Effector memory CD4-positive, alpha-beta T cell (primary cell): ENCODE results near the gene PPM1N.

ENCODE experiments used
- DNase-seq, 3 donors: peaks; one replicate each; pipeline ENCODE4 v3.0.0-alpha.2; 2020
- H3K27ac ChIP-seq: 2 replicates; pipeline ENCODE4 v1.7.0; 2013; ENCODE audit warnings: mild to moderate bottlenecking, low read length, moderate library complexity; ENCODE audit not compliant: insufficient read depth, poor library complexity, severe bottlenecking
- H3K27me3 ChIP-seq: replicated peaks from 2 replicates; pipeline ENCODE4 v1.7.0; 2013; ENCODE audit warnings: mild to moderate bottlenecking, low read length; ENCODE audit not compliant: insufficient read depth, control insufficient read depth, poor library complexity, severe bottlenecking
- H3K36me3 ChIP-seq: 2 replicates; pipeline ENCODE4 v1.7.0; 2013; ENCODE audit warnings: mild to moderate bottlenecking, low read length, moderate library complexity; ENCODE audit not compliant: control insufficient read depth, insufficient read depth
- H3K4me1 ChIP-seq: 2 replicates; pipeline ENCODE4 v1.7.0; 2013; ENCODE audit warnings: low read length, mild to moderate bottlenecking; ENCODE audit not compliant: control insufficient read depth, insufficient read depth, poor library complexity, severe bottlenecking
- H3K4me3 ChIP-seq: 2 replicates; pipeline ENCODE4 v1.7.0; 2013; ENCODE audit warnings: low read length, low read depth, mild to moderate bottlenecking; ENCODE audit not compliant: insufficient read depth, poor library complexity, severe bottlenecking
- H3K9me3 ChIP-seq: 2 replicates; pipeline ENCODE4 v1.7.0; 2013; ENCODE audit warnings: mild to moderate bottlenecking, low read length, moderate library complexity; ENCODE audit not compliant: control insufficient read depth

Gene PPM1N

GRCh38 chr19:45500918-45501729 lies 2.9 kb downstream of the PPM1N start:
- no peaks in the 10 kb centered on the region for H3K36me3 ChIP-seq
- no peaks in the 10 kb centered on the region for H3K9me3 ChIP-seq
- no peak overlapping the region for H3K27ac ChIP-seq
- no peak for DNase-seq
- H3K4me1 ChIP-seq = peaks cover 34% of the 10 kb centered on the region
- H3K27me3 ChIP-seq = no peaks in the 10 kb centered on the region
- H3K4me3 ChIP-seq = no peak overlapping the region

GRCh38 chr19:45501730-45502014 lies 3.4 kb downstream of the PPM1N start:
- Histone ChIP-seq H3K27ac (no peak overlapping the region), H3K27me3 (no peaks in the 10 kb centered on the region), H3K4me3 (no peak overlapping the region), H3K36me3 (no peaks in the 10 kb centered on the region), H3K4me1 (peaks cover 31% of the 10 kb centered on the region), H3K9me3 (no peaks in the 10 kb centered on the region)
- no peak for DNase-seq

- no peak overlapping the region for H3K27ac ChIP-seq
- no peaks in the 10 kb centered on the region for H3K27me3 ChIP-seq
- peaks cover 32% of the 10 kb centered on the region for H3K4me1 ChIP-seq
- DNase-seq = no peak
- no peak overlapping the region for H3K4me3 ChIP-seq
- H3K9me3 ChIP-seq = no peaks in the 10 kb centered on the region
- no peaks in the 10 kb centered on the region for H3K36me3 ChIP-seq
These were observed 3.9 kb downstream of the PPM1N start for GRCh38 chr19:45502111-45502510.

GRCh38 chr19:45503909-45504308 lies 5.7 kb downstream of the PPM1N start:
- Histone ChIP-seq H3K27ac (no peak overlapping the region), H3K4me1 (peaks cover 19% of the 10 kb centered on the region), H3K36me3 (no peaks in the 10 kb centered on the region), H3K4me3 (no peak overlapping the region), H3K9me3 (no peaks in the 10 kb centered on the region), H3K27me3 (no peaks in the 10 kb centered on the region)
- DNase-seq = no peak

GRCh38 chr19:45505151-45505995 lies 7.1 kb downstream of the PPM1N start:
- H3K4me3 ChIP-seq = no peak overlapping the region
- H3K27ac ChIP-seq = peak overlapping the region; percentile 93
- H3K36me3 ChIP-seq = no peaks in the 10 kb centered on the region
- DNase-seq = no peak
- no peaks in the 10 kb centered on the region for H3K9me3 ChIP-seq
- H3K4me1 ChIP-seq = peaks cover 18% of the 10 kb centered on the region
- no peaks in the 10 kb centered on the region for H3K27me3 ChIP-seq

- Histone ChIP-seq H3K4me1 (peaks cover 18% of the 10 kb centered on the region), H3K36me3 (no peaks in the 10 kb centered on the region)
- no peak for DNase-seq
These were observed 7.7 kb downstream of the PPM1N start for GRCh38 chr19:45505996-45506245.

GRCh38 chr19:45506246-45506988 lies 8.2 kb downstream of the PPM1N start:
- no peaks in the 10 kb centered on the region for H3K9me3 ChIP-seq
- H3K27ac ChIP-seq = peak overlapping the region; percentile 93
- H3K4me1 ChIP-seq = peaks cover 18% of the 10 kb centered on the region
- no peaks in the 10 kb centered on the region for H3K36me3 ChIP-seq
- H3K4me3 ChIP-seq = peak overlapping the region; percentile 80
- peak; percentile 89 to 95 (median 92) for DNase-seq
- no peaks in the 10 kb centered on the region for H3K27me3 ChIP-seq

More at GRCh38 chr19:45505996-45506245, 7.7 kb downstream of the PPM1N start:
- Histone ChIP-seq H3K4me3 (peak overlapping the region; percentile 80), H3K9me3 (no peaks in the 10 kb centered on the region), H3K27me3 (no peaks in the 10 kb centered on the region), H3K27ac (peak overlapping the region; percentile 93)

GRCh38 chr19:45506989-45507871 lies 9.0 kb downstream of the PPM1N start, which contains the start of gene VASP:
VASP (plus strand) TSS chr19:45507479; CDS start chr19:45507772, 293 bp downstream.
- peaks cover 18% of the 10 kb centered on the region for H3K4me1 ChIP-seq
- DNase-seq = peak; percentile 84 to 88 (median 86)
- no peaks in the 10 kb centered on the region for H3K27me3 ChIP-seq
- no peaks in the 10 kb centered on the region for H3K36me3 ChIP-seq
- peak within 1 kb of the TSS; percentile 80 for H3K4me3 ChIP-seq
- peak within 1 kb of the TSS; percentile 93 for H3K27ac ChIP-seq
- no peaks in the 10 kb centered on the region for H3K9me3 ChIP-seq

- Histone ChIP-seq H3K4me1 (peaks cover 19% of the 10 kb centered on the region), H3K9me3 (no peaks in the 10 kb centered on the region), H3K36me3 (no peaks in the 10 kb centered on the region), H3K27me3 (no peaks in the 10 kb centered on the region), H3K27ac (peak overlapping the region; percentile 93), H3K4me3 (peak overlapping the region; percentile 80)
- no peak for DNase-seq
These were observed 9.7 kb downstream of the PPM1N start for GRCh38 chr19:45507872-45508416.
